Testis (tissue), 2 donors: ENCODE measurements around the gene EPDR1.

ENCODE experiments used
- CTCF ChIP-seq, 3 experiments: fragments of 450-650 bp in 2 of 3; fragments of 200-600 bp in 1 of 3; sonication (generic) in 1 of 3; IDR thresholded peaks; one replicate each; pipeline ENCODE4 v1.5.1; 2016 to 2019; ENCODE audit warnings: antibody characterized with exemption in 3 of 3, mild to moderate bottlenecking in 2 of 3, moderate library complexity in 1 of 3
- POLR2A ChIP-seq: fragments of 450-650 bp; IDR thresholded peaks from one replicate; pipeline ENCODE4 v1.6.1; 2017; ENCODE audit warnings: antibody characterized with exemption, mild to moderate bottlenecking, moderate library complexity

- no peak for TF ChIP-seq POLR2A
- TF ChIP-seq CTCF (IDR thresholded peaks at IDR 0.05), result no peak
These were observed 27.4 kb downstream of the EPDR1 start for GRCh38 chr7:37947941-37948210.
